ENCODE results near the gene PARP6.

DNA sequence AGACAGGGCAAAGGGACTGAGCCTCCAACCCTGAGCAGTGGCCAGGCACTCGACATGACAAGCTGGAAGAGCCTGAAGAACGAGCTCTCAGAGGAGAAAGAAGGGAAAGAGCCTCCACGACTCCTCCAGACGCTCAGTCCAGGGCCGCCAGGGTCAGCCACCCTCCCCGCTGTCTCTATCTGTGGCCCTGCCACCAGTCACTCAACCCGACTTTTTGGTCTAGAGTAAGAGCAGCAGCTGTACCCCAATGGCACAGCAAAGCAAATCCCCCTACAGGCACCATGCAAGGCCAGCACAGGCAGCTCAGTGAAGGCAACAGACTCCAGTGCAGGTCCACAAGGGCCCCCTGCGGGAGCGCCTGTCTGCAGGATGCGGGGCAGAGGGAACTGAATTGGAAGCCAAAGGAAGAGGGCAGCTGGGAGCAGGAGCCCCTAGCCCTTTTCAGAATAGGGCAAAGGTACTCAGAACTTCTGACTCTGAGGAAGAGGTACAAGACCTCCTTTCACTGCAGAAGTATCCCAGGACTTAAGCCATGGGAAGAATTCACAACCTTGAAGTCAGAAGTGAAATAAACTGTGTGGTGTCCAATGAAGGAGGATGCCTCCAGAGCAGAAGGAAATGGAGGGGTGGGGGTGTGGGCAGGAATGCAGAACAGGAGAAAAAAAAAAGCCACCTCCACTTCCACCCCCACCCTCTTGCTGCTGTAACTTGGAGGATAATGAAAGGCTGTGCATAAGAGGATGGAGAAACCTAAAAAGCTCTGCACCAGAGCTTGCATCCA, 66.3 kb downstream of the PARP6 start:
- TF ChIP-seq POLR2A (IDR thresholded peaks at IDR 0.05): no peak
- TF ChIP-seq, protein P1, sequence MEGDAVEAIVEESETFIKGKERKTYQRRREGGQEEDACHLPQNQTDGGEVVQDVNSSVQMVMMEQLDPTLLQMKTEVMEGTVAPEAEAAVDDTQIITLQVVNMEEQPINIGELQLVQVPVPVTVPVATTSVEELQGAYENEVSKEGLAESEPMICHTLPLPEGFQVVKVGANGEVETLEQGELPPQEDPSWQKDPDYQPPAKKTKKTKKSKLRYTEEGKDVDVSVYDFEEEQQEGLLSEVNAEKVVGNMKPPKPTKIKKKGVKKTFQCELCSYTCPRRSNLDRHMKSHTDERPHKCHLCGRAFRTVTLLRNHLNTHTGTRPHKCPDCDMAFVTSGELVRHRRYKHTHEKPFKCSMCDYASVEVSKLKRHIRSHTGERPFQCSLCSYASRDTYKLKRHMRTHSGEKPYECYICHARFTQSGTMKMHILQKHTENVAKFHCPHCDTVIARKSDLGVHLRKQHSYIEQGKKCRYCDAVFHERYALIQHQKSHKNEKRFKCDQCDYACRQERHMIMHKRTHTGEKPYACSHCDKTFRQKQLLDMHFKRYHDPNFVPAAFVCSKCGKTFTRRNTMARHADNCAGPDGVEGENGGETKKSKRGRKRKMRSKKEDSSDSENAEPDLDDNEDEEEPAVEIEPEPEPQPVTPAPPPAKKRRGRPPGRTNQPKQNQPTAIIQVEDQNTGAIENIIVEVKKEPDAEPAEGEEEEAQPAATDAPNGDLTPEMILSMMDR (IDR thresholded peaks at IDR 0.05): no peak

Data from upper lobe of left lung (tissue), 4 donors.